Type B pancreatic cell (in vitro differentiated cells): ENCODE measurements around the gene MAN2A1. TPM values are rescaled to one million over a fixed set of nuclear protein-coding genes. Genes with fewer than 3 reads are reported as not detected.

Experiments
- DNase-seq: peaks from one replicate; pipeline ENCODE4 v3.0.0; 2021; ENCODE audit warnings: mixed read lengths; ENCODE audit not compliant: unreplicated experiment; ENCODE audit errors: extremely low spot score
- H3K27ac Mint-ChIP-seq: 2 replicates; pipeline ENCODE4 v1.8.0; 2021; ENCODE audit warnings: mild to moderate bottlenecking, mixed read lengths
- H3K27me3 Mint-ChIP-seq: 2 replicates; pipeline ENCODE4 v1.8.0; 2021; ENCODE audit warnings: mixed read lengths
- H3K36me3 Mint-ChIP-seq: 2 replicates; pipeline ENCODE4 v1.8.0; 2021; ENCODE audit warnings: mixed read lengths
- H3K4me1 Mint-ChIP-seq: one replicate; pipeline ENCODE4 v1.8.0; 2021; ENCODE audit warnings: mixed read lengths; ENCODE audit not compliant: unreplicated experiment
- H3K4me3 Mint-ChIP-seq: 2 replicates; pipeline ENCODE4 v1.8.0; 2021; ENCODE audit warnings: mild to moderate bottlenecking, mixed read lengths
- H3K9me3 Mint-ChIP-seq: 2 replicates; pipeline ENCODE4 v1.8.0; 2021; ENCODE audit warnings: mixed read lengths
- CTCF ChIP-seq: fragments of 200-600 bp; sonication (generic); conservative IDR thresholded peaks from 2 replicates; pipeline ENCODE4 v1.5.0; 2021; ENCODE audit warnings: antibody characterized with exemption, mild to moderate bottlenecking
- total RNA-seq: library from RNA; stranded (reverse); gene quantifications from 2 replicates; pipeline ENCODE4 v1.2.1, GENCODE V29; 2021; ENCODE audit warnings: low replicate concordance

Gene MAN2A1
- total RNA-seq, 1 donor from 2014 or later = 47.9 TPM

DNA sequence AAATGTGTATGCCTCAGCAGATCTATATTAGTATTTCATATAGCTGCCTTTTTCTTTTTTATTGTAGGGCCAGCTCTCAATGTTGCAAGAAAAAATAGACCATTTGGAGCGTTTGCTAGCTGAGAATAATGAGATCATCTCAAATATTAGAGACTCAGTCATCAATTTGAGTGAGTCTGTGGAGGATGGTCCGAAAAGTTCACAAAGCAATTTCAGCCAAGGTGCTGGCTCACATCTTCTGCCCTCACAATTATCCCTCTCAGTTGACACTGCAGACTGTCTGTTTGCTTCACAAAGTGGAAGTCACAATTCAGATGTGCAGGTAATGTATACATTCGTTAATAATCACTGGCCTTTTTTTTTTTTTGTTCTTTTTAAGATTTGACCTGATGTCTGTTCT is 23.7 kb downstream of the MAN2A1 start:
- Mint-ChIP-seq H3K36me3 (peaks cover 13% of the 10 kb centered on the region), H3K4me3 (no peak overlapping the region), H3K27ac (peak overlapping the region; percentile 53)

DNA sequence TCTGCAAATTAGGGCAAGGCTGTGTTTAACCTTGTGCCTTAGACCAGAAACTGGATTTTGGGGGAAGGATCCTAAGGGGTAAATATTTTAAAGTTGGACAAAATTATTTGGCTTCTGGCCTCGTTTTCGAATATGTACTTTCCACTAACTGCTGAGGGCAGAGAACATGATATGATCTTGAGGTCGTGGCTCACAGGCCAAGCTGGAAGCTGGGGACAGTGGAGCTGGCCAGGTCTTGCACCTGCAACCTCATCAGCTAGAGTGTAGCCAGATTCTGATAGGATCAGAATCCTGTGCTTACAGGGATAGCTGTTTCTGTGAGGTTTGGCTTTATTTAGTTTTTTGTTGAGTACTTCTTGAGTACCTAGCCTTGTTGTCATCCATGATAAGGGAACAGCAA is 24.9 kb downstream of the MAN2A1 start:
- Mint-ChIP-seq H3K36me3 (peaks cover 10% of the 10 kb centered on the region), H3K4me1 (peaks cover 10% of the 10 kb centered on the region), H3K9me3 (peaks cover 4% of the 10 kb centered on the region), H3K27me3 (no peaks in the 10 kb centered on the region), H3K27ac (no peak overlapping the region), H3K4me3 (no peak overlapping the region)
- no peak for TF ChIP-seq CTCF
- no peak for DNase-seq

More for the DNA sequence above, 23.7 kb downstream of the MAN2A1 start:
- Mint-ChIP-seq H3K27me3 (no peaks in the 10 kb centered on the region), H3K4me1 (peaks cover 7% of the 10 kb centered on the region), H3K9me3 (peaks cover 4% of the 10 kb centered on the region)
- no peak for TF ChIP-seq CTCF
- no peak for DNase-seq

DNA sequence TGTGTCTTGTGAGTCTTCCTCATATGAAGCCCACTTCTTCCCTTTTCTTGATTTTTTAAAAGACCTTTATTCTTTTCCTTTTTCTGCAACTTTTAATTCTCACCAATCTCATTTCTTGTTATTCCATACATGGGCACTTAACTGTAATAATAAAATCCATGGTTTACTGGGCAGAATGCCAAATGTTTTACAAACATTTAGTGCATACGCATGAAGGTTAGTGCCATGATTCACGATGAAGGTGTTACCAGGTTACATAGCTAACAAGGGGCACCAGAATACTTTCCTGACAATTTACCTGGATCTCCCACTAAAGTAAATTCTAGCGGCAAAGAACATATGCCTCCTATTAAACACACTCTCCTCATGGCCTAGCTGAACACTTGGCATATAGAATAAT is 28.5 kb downstream of the MAN2A1 start:
- H3K4me3 Mint-ChIP-seq = no peak overlapping the region
- DNase-seq = no peak
- peaks cover 15% of the 10 kb centered on the region for H3K36me3 Mint-ChIP-seq
- H3K27me3 Mint-ChIP-seq = no peaks in the 10 kb centered on the region
- no peak for TF ChIP-seq CTCF
- no peak overlapping the region for H3K27ac Mint-ChIP-seq
- peaks cover 16% of the 10 kb centered on the region for H3K4me1 Mint-ChIP-seq
- H3K9me3 Mint-ChIP-seq = no peaks in the 10 kb centered on the region

DNA sequence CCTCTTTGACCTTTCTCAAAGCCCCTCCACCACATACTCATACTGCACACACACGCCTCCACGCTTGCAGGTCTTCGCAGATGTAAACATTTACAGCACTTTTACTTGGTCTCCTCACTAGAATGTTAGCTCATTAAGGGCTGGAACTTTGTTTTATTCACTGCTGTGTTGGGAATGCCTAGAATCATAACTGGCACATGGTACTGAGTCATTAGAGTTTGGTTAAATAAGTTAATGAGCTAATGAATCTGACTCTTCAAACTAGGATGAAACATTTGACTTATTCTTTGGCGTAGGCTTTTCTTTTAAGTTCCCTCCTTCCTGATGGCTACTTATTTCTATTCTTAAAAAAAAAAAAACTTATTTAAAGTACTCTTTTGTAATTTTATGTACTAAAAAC is 28.9 kb downstream of the MAN2A1 start:
- DNase-seq = no peak
- Mint-ChIP-seq H3K27me3 (no peaks in the 10 kb centered on the region), H3K27ac (no peak overlapping the region), H3K9me3 (no peaks in the 10 kb centered on the region), H3K4me1 (peaks cover 14% of the 10 kb centered on the region), H3K36me3 (peaks cover 14% of the 10 kb centered on the region), H3K4me3 (no peak overlapping the region)
- TF ChIP-seq CTCF = no peak

- H3K36me3 Mint-ChIP-seq = peaks cover 17% of the 10 kb centered on the region
- H3K4me3 Mint-ChIP-seq = no peak overlapping the region
- TF ChIP-seq CTCF = peak; percentile 46
- peaks cover 13% of the 10 kb centered on the region for H3K4me1 Mint-ChIP-seq
- no peaks in the 10 kb centered on the region for H3K27me3 Mint-ChIP-seq
- H3K27ac Mint-ChIP-seq = no peak overlapping the region
- DNase-seq = no peak
- no peaks in the 10 kb centered on the region for H3K9me3 Mint-ChIP-seq
These were observed 30.3 kb downstream of the MAN2A1 start for GRCh38 chr5:109719978-109720377.

DNA sequence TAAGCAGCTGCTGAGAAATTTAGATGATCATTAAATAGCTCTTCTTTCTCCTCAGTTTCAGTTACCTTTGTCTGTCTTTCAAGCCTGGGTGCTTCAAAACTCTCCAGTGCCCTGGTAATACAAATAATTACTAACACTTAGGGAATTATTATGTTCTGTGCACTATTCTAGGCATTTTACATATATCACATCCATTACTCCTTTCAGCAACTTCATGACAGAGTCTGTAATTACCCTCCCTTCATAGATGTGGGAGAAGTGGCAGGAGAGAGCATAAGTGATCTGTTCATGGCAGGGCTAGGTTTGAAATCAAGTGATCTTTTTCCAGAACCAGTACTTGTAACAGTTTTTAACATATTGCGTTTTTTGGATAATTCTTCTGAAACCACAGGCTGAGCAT is 32.0 kb downstream of the MAN2A1 start:
- Mint-ChIP-seq H3K4me1 (peaks cover 13% of the 10 kb centered on the region), H3K36me3 (peaks cover 21% of the 10 kb centered on the region), H3K4me3 (no peak overlapping the region), H3K9me3 (no peaks in the 10 kb centered on the region), H3K27me3 (no peaks in the 10 kb centered on the region), H3K27ac (no peak overlapping the region)
- no peak for DNase-seq
- no peak for TF ChIP-seq CTCF
